H1 (cell line): Measurements from ENCODE around the gene PRR7. TPM values are rescaled to one million over a fixed set of nuclear protein-coding genes. Genes with fewer than 3 reads are reported as not detected.
A peak's percentile ranks its signal among the peaks of the same experiment; 100 is the strongest.

Source experiments
- CTCF ChIA-PET: fragments of 300-600 bp; sonication (Branson Sonifier 250); formaldehyde crosslinking; loops from one replicate; lab custom pipeline; 2021; ENCODE audit not compliant: partially characterized antibody; lab: Charles Lee
- POLR2A ChIA-PET: fragments of 300-600 bp; sonication (Branson Sonifier 250); formaldehyde crosslinking; loops from one replicate; lab custom pipeline; 2021; ENCODE audit warnings: inconsistent platforms; ENCODE audit not compliant: partially characterized antibody; lab: Charles Lee
- DNase-seq, 2 experiments: peaks; one replicate each; pipeline versions ENCODE4 v3.0.0 to v3.0.0-alpha.2; 2010 to 2022; ENCODE audit warnings: low spot score in 2 of 2, low read depth in 1 of 2, mixed read lengths in 1 of 2
- FAIRE-seq: peaks from 2 replicates; lab custom pipeline; 2011; peaks lifted over from hg19 to GRCh38; lab: Jason Lieb, UNC
- H2AFZ ChIP-seq: 2 replicates; pipeline ENCODE4 v1.8.1; 2012; ENCODE audit warnings: low read length, inconsistent platforms
- H2AK5ac ChIP-seq: 2 replicates; pipeline ENCODE4 v1.6.1; 2013; ENCODE audit warnings: low read depth, low read length
- H2BK120ac ChIP-seq: replicated peaks from 2 replicates; pipeline ENCODE3; 2013; ENCODE audit warnings: low read depth, low read length, inconsistent platforms
- H2BK12ac ChIP-seq: 2 replicates; pipeline ENCODE4 v1.6.1; 2013; ENCODE audit warnings: low read depth, low read length
- H2BK15ac ChIP-seq: 2 replicates; pipeline ENCODE4 v1.6.1; 2013; ENCODE audit warnings: low read length
- H2BK20ac ChIP-seq: 2 replicates; pipeline ENCODE4 v1.6.1; 2013; ENCODE audit warnings: low read length
- H2BK5ac ChIP-seq: 2 replicates; pipeline ENCODE4 v1.6.1; 2013; ENCODE audit warnings: low read depth, low read length
- H3K14ac ChIP-seq: 2 replicates; pipeline ENCODE4 v1.6.1; 2013; ENCODE audit warnings: inconsistent platforms; ENCODE audit not compliant: insufficient read length
- H3K18ac ChIP-seq: 2 replicates; pipeline ENCODE4 v1.6.1; 2013; ENCODE audit warnings: low read length; ENCODE audit errors: extremely low read depth
- H3K23ac ChIP-seq: 2 replicates; pipeline ENCODE4 v1.6.1; 2013; ENCODE audit warnings: inconsistent platforms; ENCODE audit not compliant: insufficient read length
- H3K23me2 ChIP-seq: 2 replicates; pipeline ENCODE4 v1.6.1; 2013; ENCODE audit warnings: low read depth, low read length
- H3K27ac ChIP-seq: 2 replicates; pipeline ENCODE4 v1.6.1; 2011; ENCODE audit warnings: low read depth, low read length, inconsistent platforms
- H3K27me3 ChIP-seq, 4 experiments: replicated peaks in 1 of 4; 1 replicate in 1 of 4; 2 replicates in 3 of 4; pipeline versions ENCODE4 v1.6.1 to v1.8.1; 2011 to 2013; ENCODE audit warnings: low read length in 3 of 4, mild to moderate bottlenecking in 3 of 4, inconsistent platforms in 2 of 4, mixed read lengths in 2 of 4, moderate library complexity in 1 of 4; ENCODE audit not compliant: control insufficient read depth in 3 of 4, insufficient read depth in 3 of 4; ENCODE audit errors: extremely low read depth in 1 of 4
- H3K36me3 ChIP-seq, 4 experiments: 2 replicates each; pipeline versions ENCODE4 v1.6.1 to v1.8.1; 2011 to 2013; ENCODE audit warnings: mild to moderate bottlenecking in 4 of 4, low read length in 3 of 4, moderate library complexity in 2 of 4, control low read depth in 1 of 4, inconsistent platforms in 1 of 4; ENCODE audit not compliant: insufficient read depth in 4 of 4, control insufficient read depth in 2 of 4
- H3K4ac ChIP-seq: replicated peaks from 2 replicates; pipeline ENCODE3; 2013; ENCODE audit warnings: low read length, low read depth, mixed read lengths, inconsistent platforms; ENCODE audit not compliant: insufficient read length
- H3K4me1 ChIP-seq, 4 experiments: replicated peaks in 1 of 4; 1 replicate in 1 of 4; 2 replicates in 3 of 4; pipeline versions ENCODE4 v1.6.1 to v1.8.1; 2011 to 2013; ENCODE audit warnings: low read length in 3 of 4, inconsistent platforms in 2 of 4, mixed read lengths in 1 of 4; ENCODE audit not compliant: insufficient read depth in 4 of 4, control insufficient read depth in 3 of 4
- H3K4me2 ChIP-seq, 2 experiments: 2 replicates each; pipeline versions ENCODE4 v1.6.1 to v1.8.1; 2011 to 2013; ENCODE audit warnings: low read depth in 2 of 2, low read length in 2 of 2, control low read depth in 1 of 2, inconsistent platforms in 1 of 2, mild to moderate bottlenecking in 1 of 2; ENCODE audit not compliant: insufficient read depth in 1 of 2
- H3K4me3 ChIP-seq, 4 experiments: fragments of 200-600, 300-600 bp in 1 of 4; sonication (generic), shearing (Covaris generic), sonication (Bioruptor Twin) in 1 of 4; 2 replicates each; pipeline versions ENCODE4 v1.5.1 to v1.8.1; 2011 to 2016; ENCODE audit warnings: low read length in 4 of 4, low read depth in 3 of 4, control low read depth in 2 of 4, inconsistent platforms in 2 of 4, mild to moderate bottlenecking in 2 of 4, mixed read lengths in 1 of 4, moderate library complexity in 1 of 4; ENCODE audit not compliant: insufficient read depth in 2 of 4; ENCODE audit errors: extremely low read depth in 1 of 4
- H3K56ac ChIP-seq: replicated peaks from 2 replicates; pipeline ENCODE3; 2013; ENCODE audit warnings: low read depth, mild to moderate bottlenecking, mixed read lengths, low read length, inconsistent platforms; ENCODE audit not compliant: insufficient read length
- H3K79me1 ChIP-seq: 2 replicates; pipeline ENCODE4 v1.6.1; 2013; ENCODE audit warnings: low read depth, low read length, control low read depth
- H3K79me2 ChIP-seq, 2 experiments: 2 replicates each; pipeline versions ENCODE4 v1.6.1 to v1.8.1; 2012 to 2013; ENCODE audit warnings: low read length in 2 of 2, mild to moderate bottlenecking in 2 of 2, inconsistent platforms in 1 of 2; ENCODE audit not compliant: insufficient read depth in 2 of 2, control insufficient read depth in 1 of 2
- H3K9ac ChIP-seq, 4 experiments: replicated peaks in 1 of 4; 1 replicate in 1 of 4; 2 replicates in 3 of 4; pipeline versions ENCODE4 v1.6.1 to v1.8.1; 2011 to 2013; ENCODE audit warnings: low read depth in 3 of 4, low read length in 3 of 4, control low read depth in 2 of 4, mild to moderate bottlenecking in 2 of 4, moderate library complexity in 2 of 4, inconsistent platforms in 1 of 4; ENCODE audit errors: extremely low read depth in 1 of 4
- H3K9me3 ChIP-seq, 2 experiments: 2 replicates each; pipeline versions ENCODE4 v1.6.1 to v1.8.1; 2012 to 2013; ENCODE audit warnings: mild to moderate bottlenecking in 2 of 2, moderate library complexity in 2 of 2, control low read depth in 1 of 2, inconsistent platforms in 1 of 2, low read depth in 1 of 2, low read length in 1 of 2, mixed read lengths in 1 of 2; ENCODE audit not compliant: insufficient read depth in 2 of 2
- H4K20me1 ChIP-seq, 2 experiments: replicated peaks in 1 of 2; 2 replicates each; pipeline versions ENCODE3 to v1.8.1; 2011 to 2013; ENCODE audit warnings: inconsistent platforms in 2 of 2, low read length in 2 of 2, mild to moderate bottlenecking in 1 of 2; ENCODE audit not compliant: insufficient read depth in 2 of 2, control insufficient read depth in 1 of 2
- H4K5ac ChIP-seq: 2 replicates; pipeline ENCODE4 v1.6.1; 2013; ENCODE audit warnings: low read length, low read depth, mixed read lengths, inconsistent platforms; ENCODE audit not compliant: insufficient read length
- H4K8ac ChIP-seq: 2 replicates; pipeline ENCODE4 v1.8.0; 2013; ENCODE audit warnings: mild to moderate bottlenecking, moderate library complexity, low read length, inconsistent platforms; ENCODE audit not compliant: insufficient read depth; ENCODE audit errors: extremely low read depth
- H4K91ac ChIP-seq: replicated peaks from 2 replicates; pipeline ENCODE3; 2013; ENCODE audit warnings: low read length, mixed read lengths, inconsistent platforms; ENCODE audit not compliant: insufficient read length
- POLR2AphosphoS5 ChIP-seq: IDR thresholded peaks from 2 replicates; pipeline ENCODE4 v1.6.1; 2011; ENCODE audit warnings: low read depth, low read length
- WGBS, 2 experiments: shearing (Covaris generic) in 1 of 2; methylation state at CpG; one replicate each; pipeline versions ENCODE4 v1.1.6 to v1.1.7; 2013 to 2015; ENCODE audit warnings: low lambda C conversion rate in 2 of 2, mixed read lengths in 2 of 2, inconsistent platforms in 1 of 2, low coverage in 1 of 2, missing lambda C conversion rate in 1 of 2; ENCODE audit not compliant: insufficient replicate concordance in 2 of 2, insufficient coverage in 1 of 2, insufficient read length in 1 of 2; ENCODE audit errors: extremely low coverage in 1 of 2, missing lambda C conversion rate in 1 of 2; 5-methylcytosine and 5-hydroxymethylcytosine counted together
- polyA plus RNA-seq, 7 experiments: library from polyadenylated mRNA; depleted of rRNA in 3 of 7; stranded (reverse) in 5 of 7; unstranded in 2 of 7; fragments of >200 nt in 5 of 7; fragments of 200-250 nt in 2 of 7; gene quantifications; 1 replicate in 5 of 7; 2 replicates in 1 of 7; 4 replicates in 1 of 7; pipeline versions ENCODE4 v1.2.1 to v1.2.3, GENCODE V29; 2011 to 2013; ENCODE audit warnings: missing spikeins in 2 of 7, mixed read lengths in 2 of 7
- total RNA-seq: library from RNA; stranded (reverse); fragmentation: NEBNext Ultra II Directional; extraction: Animal tissue kit (Norgen Biotek cat#: 25700); gene quantifications from 2 replicates; pipeline ENCODE4 v1.2.1, GENCODE V29; 2021

The PRR7 gene
- total and polyA plus RNA-seq, 2 of the 8 experiments (the other 6 are each of a cell fraction or from before 2014, with no cell fraction given) = 8.0 to 11.8 TPM

DNA sequence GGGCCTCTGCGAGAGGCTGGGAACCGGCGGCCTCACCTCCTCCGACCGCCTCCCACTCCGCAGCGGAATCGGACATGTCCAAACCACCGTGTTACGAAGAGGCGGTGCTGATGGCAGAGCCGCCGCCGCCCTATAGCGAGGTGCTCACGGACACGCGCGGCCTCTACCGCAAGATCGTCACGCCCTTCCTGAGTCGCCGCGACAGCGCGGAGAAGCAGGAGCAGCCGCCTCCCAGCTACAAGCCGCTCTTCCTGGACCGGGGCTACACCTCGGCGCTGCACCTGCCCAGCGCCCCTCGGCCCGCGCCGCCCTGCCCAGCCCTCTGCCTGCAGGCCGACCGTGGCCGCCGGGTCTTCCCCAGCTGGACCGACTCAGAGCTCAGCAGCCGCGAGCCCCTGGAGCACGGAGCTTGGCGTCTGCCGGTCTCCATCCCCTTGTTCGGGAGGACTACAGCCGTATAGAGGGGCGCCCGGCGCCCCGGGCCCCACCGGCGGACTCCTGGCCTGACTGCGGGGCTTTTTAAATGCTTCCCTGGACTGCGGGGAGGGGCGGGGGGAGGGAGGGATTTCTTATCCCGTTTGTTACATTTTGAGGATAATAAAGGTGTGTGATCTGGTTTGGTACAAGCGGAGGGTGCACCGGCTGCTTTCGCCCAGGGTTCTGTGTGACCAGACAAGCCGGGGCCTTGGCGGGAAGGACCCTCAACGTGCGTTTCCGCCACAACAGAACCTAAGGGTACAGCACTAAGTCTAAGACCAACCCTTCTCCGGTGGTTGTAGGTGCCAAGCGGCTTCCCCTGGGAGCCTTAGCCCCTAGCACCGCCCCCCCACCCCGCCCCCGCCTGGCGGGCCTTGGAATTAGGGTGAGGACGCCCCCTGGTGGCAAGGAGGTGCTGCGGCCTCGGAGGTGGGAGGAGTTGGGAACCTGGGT, 9.3 kb downstream of the PRR7 start:
- H2BK5ac ChIP-seq = peak overlapping the region; percentile 89
- peak overlapping the region; percentile 32 to 90 (median 82) for H3K9ac ChIP-seq
- peak; percentile 81 for TF ChIP-seq POLR2AphosphoS5

More for the DNA sequence above, 9.3 kb downstream of the PRR7 start:
- Histone ChIP-seq H2BK120ac (no peak overlapping the region), H3K4me2 (peak overlapping the region; percentile 64 to 93), H3K27me3 (peaks cover 0 to 9% (median 6%) of the 10 kb centered on the region in 4 experiments; a peak in 2 of 7 replicates), H2BK20ac (no peak overlapping the region), H4K20me1 (peaks cover 28 to 32% of the 10 kb centered on the region in 2 experiments), H3K79me1 (no peaks in the 10 kb centered on the region; the same call in 1 of the 2 replicates), H3K23ac (no peak overlapping the region), H2AFZ (no peak overlapping the region), H2AK5ac (no peak overlapping the region), H3K23me2 (peaks cover 15% of the 10 kb centered on the region; the same call in 1 of the 2 replicates), H2BK12ac (no peak overlapping the region), H3K9me3 (no peaks in the 10 kb centered on the region), H3K4me1 (peaks cover 0 to 20% (median 10%) of the 10 kb centered on the region in 4 experiments; a peak in 6 of 7 replicates), H4K8ac (peak overlapping the region; percentile 92), H3K36me3 (peaks cover 16 to 40% (median 33%) of the 10 kb centered on the region in 4 experiments), H4K91ac (peak overlapping the region; percentile 86), H3K4me3 (peak overlapping the region; percentile 47 to 86 (median 81)), H4K5ac (peak overlapping the region; percentile 87), H2BK15ac (0 out of 2 replicates have a peak overlapping the region, but pooled peaks have one; percentile 2), H3K56ac (peak overlapping the region; percentile 88), H3K14ac (no peak overlapping the region), H3K79me2 (no peaks in the 10 kb centered on the region), H3K27ac (peak overlapping the region; percentile 69), H3K18ac (peak overlapping the region; percentile 89), H3K4ac (peak overlapping the region; percentile 97)
- peak; percentile 84 to 96 for DNase-seq
- FAIRE-seq = no peak
- ChIA-PET POLR2A (interaction anchor here (0.5 to 67.5 kb wide), 30 partner anchors 13 to 678 kb away, joined by 3 to 3349 read pairs (median 8); partner anchors contain the start of genes DBN1, DOK3, F12 and GRK6), CTCF (interaction anchor here (0.9 to 23.6 kb wide), 24 partner anchors 10 to 147 kb away, joined by 3 to 430 read pairs (median 10); partner anchors contain the start of genes DBN1, DDX41, F12 and MXD3)
- 2% methylated on average over 63 of the region's 76 CpGs; no CpG with 5 or more reads in 1 of the 2 experiments for WGBS, 2 experiments
